IPS-11a (cell line): ENCODE measurements around the gene TFEB.

Experiments
- H3K4me3 ChIP-seq: one replicate; pipeline ENCODE4 v1.5.1; 2013; ENCODE audit warnings: low read depth, low read length, control low read depth

The TFEB gene

GRCh38 chr6:41735427-41736185, at the start of gene TFEB:
Gene TFEB (minus strand): TSS chr6:41735608. CDS start chr6:41691213, 44,395 bp downstream.
- H3K4me3 ChIP-seq = peak within 1 kb of the TSS; percentile 41

GRCh38 chr6:41784581-41785171, 49.3 kb upstream of the TFEB start:
- no peak overlapping the region for H3K4me3 ChIP-seq

DNA sequence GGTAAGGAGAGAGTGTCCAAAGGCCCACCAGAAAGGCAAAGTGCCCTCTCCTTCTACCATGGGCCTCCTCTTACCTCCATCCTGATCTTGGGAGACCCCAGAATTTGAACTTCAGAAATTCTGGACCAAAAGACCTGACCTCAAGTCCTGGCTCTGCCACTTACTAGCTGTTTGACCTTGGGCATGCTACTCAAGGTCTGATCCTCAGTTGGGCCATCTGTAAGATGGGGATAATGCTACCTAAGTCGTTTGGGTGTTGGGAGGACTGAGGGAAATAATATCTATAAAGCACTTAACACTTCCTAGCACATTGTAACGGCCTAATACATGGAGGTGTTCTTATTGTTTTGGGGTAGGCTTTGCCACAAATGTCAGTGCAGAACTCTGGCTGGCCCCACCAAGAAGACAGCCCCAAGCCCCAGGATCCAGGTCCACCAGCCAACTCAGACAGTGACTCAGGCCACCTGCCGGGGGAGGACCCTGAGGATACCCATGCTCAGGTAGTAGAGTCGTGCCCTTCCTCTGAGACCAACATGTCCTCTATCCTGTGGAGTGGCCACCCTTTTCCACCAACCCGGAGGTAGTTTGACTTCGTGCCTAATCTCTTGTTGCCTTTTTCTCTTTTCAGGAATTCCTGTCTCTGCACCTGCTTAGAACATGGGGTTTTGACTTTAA, 47.8 kb upstream of the TFEB start:
- H3K4me3 ChIP-seq = no peak overlapping the region

DNA sequence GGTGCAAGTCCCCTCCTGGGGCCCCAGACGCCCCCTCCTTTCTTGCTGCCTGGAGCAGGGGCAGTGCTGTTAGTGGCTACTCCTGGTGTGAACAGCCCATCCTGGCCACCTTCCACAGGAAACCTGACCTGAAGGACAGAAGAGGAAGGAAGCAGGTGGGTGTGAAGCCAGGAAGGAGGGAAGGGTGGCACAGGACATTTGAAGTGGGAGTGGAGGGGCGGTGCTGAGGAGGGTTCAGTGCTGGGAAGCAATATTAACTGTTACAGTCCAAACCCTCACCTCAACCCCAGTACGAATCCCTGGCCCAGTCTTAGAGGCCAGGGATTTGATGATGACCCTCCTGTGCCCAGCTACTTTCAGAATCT, 45.9 kb upstream of the TFEB start:
- H3K4me3 ChIP-seq = no peak overlapping the region

DNA sequence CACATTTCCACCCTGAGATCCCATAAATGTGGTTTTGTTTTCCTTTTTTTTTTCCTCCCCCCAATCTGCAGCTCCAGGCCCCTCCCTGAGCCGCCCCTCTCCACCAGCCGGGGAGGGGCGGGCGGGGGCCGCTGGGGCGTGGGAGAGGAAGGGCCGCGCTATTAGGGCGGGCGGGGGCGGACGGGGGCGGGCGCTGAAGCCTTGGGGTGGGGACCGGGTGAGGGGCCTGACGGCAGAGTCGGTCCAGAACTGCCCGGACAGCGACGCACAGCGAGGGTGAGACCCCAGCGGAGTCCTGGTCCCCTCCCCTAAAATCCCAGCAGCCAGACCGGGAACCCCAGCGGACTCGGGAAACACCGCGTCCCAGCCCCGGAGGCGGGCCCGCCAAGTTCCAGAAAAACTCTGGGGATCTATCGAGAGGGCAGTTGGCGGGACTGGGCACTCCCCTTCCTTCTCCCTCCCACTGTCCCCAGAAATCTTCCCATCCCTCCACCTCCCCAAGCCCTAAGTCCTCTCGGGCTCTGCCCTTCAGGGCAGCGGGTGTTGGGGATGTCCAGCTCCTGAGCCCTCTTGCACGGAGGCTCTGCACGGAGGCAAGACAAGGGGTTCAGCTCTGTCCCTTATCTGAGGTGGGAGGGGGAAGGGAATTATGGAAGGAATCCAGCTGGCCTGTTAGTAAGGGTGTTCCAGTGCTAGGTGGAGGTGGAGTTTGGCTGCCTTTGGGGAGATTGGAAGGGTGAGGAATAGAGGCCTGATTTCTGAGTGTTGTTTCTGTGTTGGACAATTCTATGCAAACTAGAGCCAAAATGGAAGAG, 45.4 kb upstream of the TFEB start, which contains the start of gene PRICKLE4:
TSS of gene PRICKLE4 (plus strand) at position 232 of the 815 bp plus-strand sequence. CDS start 2,692 bp downstream, outside the sequence.
- H3K4me3 ChIP-seq = peak within 1 kb of the TSS; percentile 71

- peak within 1 kb of the TSS; percentile 71 for H3K4me3 ChIP-seq
Observed at GRCh38 chr6:41779788-41780550, 44.6 kb upstream of the TFEB start, which contains the start of gene FRS3. Gene FRS3 (minus strand): TSS chr6:41779900. CDS start chr6:41776987, 2,913 bp downstream.

- H3K4me3 ChIP-seq = peak overlapping the region; percentile 71
Observed at GRCh38 chr6:41779336-41779735, 43.9 kb upstream of the TFEB start.

GRCh38 chr6:41778895-41779294, 43.5 kb upstream of the TFEB start:
- no peak overlapping the region for H3K4me3 ChIP-seq

DNA sequence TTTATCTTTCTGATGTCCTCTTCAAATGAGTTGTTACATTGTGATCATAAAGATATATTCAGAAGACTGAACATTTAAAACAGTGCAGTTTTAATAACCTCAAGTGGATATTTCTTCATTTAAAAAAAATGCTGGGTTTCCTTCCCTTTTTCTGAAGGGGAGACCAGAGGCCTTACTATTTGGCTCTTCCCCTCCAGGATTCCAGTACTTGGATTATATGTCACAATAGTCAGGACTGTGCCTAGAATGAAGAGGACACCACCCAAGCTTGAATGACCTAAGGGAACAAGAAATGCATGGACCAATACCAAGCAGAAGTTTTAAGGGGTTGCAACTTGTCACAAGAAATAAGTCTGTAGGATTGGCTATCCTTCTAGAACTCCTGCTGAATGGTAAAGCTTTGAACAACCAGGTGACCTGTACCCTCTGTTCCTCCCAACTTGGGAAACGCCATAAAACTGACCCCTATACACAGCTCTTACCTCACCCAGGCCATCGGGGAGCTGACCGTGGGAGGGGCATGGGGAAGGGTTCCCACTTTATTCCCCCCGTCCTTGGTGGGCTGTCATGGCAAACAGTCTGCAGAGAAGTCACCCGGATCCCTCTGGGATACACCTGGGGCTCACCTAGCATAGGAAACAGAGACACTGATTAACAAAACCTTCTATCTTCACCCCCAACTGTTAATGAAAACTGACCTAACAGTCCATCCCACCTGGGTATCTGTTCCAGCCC, 42.3 kb upstream of the TFEB start:
- H3K4me3 ChIP-seq = no peak overlapping the region

DNA sequence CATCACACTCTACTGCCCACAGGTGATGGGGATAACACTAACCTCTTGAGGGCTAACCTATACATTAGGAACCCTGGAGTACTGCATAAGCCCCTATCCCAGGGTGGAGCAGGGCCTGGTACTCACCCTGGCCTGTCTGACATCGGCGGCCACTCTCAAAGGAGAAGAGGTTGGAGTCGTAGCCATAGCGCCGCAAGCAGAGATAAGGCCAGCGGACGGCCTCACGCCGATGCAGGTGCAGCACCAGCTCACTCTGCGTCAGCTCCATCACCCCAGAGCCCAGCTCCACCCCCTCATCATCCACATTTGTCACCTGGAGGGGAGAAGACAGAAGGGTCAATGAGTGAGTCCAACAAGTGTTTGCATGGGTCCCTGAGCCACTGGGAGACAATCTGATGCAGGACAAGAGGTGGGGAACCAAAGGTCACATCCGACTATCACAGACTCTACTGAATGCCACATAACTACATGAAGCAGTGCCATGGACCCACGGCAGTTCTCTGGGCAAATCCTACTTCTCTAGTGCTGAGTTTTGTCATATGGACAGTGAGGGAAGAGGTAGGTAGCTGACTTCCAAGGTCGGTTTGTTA, 40.0 kb upstream of the TFEB start:
- no peak overlapping the region for H3K4me3 ChIP-seq

DNA sequence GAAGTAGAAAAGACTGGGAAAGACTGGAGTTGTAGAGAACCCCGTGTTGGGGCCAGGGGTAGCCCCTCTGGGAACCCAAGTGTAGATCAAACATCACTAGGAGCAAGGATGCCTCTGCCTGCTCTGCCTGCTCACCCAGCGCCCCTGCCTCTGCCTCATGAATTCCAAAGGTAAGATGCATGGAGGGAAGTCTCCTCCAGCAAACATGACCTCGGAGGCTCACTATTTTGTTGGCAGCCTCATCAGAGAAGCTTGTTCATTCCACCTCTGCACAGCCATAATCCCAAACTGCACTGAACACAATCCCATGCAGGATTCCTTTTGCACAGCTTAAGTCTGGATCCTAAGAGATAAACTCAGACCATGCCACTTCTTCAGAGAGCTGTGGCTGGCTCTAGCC, 39.4 kb upstream of the TFEB start:
- H3K4me3 ChIP-seq = no peak overlapping the region

DNA sequence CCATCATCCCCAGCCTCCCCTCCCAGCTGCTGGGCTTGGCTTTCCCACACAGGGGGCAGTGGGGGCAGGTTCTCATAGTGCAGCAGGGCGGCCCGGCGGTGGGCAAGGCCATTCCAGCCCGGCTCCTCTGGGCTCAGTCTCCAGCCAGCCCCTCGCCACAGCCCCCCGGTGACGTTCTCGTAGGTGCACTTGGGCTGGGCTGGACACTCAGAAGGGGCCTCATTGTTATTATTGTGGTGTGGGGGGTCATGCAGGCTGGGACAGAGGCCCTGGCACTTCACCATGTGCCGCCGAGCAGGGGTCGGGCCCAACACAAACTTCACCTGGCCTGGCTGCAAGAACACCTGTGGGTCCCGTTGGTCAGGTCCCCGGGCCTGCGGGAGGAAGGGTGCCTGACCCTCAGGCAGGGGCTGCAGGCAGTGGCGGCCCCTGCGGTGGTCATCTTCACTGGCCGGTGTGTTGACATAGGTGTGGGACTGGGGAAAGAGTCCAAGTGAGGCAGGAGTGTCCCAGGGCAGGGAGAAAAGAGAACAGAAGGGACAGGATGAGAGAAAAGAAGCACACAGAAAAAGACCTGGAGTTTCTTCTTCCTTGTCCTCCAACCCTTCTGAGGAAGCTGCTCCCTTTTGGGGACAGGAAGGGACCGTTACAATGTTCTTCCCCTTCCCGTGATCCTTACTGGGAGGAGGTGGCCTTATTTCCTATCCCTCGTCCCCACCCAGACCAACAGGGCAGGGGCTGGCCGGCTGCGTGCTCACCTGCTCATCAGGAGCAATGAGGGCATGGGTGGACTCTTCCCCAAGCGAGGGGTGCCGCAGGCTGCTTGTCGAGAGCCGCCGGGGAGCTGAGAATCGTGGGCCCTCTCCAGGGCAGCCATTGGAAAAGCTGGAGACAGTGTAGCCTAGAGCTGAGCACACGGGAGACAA, 35.9 kb upstream of the TFEB start:
- no peak overlapping the region for H3K4me3 ChIP-seq

DNA sequence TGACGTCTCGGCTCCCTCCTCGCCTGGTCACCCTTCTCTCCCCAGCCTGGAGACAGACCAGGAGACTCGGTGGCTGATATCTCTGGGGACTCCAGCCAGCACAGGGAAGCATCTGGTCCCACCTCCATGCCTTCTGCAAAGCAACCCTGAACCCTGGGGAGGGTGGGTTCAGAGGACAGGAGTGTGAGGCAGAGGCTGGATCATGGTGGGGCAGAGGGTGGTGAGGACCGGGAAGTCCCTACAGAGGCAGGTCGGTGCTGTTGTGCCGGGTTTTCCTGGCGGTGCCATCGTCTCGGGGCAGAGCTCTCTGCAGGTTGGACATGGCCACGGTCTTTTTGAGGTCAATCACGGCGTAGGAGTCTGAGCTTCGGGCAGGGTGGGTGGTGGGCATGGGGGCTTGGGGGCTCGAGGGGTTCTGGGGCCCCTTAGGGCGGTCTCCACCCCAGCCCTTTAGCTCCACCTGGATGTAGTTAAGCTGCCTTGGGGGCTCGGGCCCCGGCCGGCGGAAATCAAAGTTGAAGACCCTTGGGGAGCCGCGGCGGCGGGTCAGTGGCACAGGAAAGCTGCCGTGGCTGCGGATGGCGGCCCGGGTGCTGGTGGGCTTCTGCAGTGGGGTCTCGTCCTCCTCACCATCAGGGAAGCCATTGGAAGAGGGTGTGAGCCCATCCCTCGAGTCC, 35.1 kb upstream of the TFEB start:
- H3K4me3 ChIP-seq = no peak overlapping the region

- H3K4me3 ChIP-seq = no peak overlapping the region
Observed at GRCh38 chr6:41769376-41769775, 34.0 kb upstream of the TFEB start.

- H3K4me3 ChIP-seq = no peak overlapping the region
Observed at GRCh38 chr6:41768545-41769308, 33.3 kb upstream of the TFEB start.

- no peak overlapping the region for H3K4me3 ChIP-seq
Observed at GRCh38 chr6:41767112-41767833, 31.9 kb upstream of the TFEB start.
